G401.6 (cell line): ENCODE measurements around the gene ST6GALNAC6.

ENCODE experiments used
- FAIRE-seq: peaks from 2 replicates; lab custom pipeline; 2012; peaks lifted over from hg19 to GRCh38; lab: Jason Lieb, UNC

ST6GALNAC6 gene

DNA sequence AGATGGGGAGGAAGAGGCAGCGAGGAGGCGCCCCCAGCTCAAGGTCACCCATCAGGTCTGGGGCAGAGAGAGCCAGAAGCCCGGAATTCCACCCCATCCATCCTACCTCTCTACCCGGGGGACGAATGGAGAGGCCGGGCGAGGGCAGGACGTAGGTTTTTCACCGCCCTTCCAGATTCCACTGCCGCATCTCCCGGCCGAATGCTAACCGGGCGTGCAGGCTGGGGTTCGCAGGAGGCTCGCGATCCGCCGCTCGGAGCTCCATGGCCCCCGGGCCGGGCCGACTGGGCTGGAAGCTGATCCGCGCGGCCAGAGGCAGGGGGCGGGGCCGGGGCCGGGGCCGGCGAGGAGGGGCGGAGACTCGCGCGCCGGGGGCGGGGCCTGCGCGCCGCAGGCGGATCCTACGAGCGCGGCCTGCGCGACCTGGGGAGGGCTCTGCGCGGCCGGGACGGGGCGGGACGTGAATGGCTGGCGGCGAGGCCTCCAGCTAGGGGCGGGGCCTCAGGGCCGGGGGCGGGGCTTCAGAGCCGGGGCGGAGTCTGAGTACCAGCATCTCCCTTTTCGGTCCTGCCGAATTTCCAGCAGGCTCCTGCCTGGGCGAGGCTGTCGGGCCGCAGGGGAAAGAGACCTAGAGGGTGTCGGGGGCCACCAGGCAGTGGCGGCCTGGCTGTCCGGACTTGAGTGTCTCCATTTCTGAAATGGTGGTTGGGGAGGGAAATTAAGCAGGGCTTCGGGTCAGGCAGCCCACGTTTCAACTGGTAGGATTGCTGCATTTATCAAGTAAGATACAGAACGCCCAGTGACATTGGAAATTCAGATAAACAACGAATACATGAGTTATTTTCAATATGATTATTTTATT is 17.5 kb upstream of the ST6GALNAC6 start, which contains the start of gene ST6GALNAC4:
Gene ST6GALNAC4 (minus strand): TSS at position 322 of the 862 bp plus-strand sequence. CDS start 622 bp downstream, outside the sequence.
- FAIRE-seq = no peak

- FAIRE-seq = no peak
These were observed 16.7 kb upstream of the ST6GALNAC6 start for GRCh38 chr9:127915801-127916719.

DNA sequence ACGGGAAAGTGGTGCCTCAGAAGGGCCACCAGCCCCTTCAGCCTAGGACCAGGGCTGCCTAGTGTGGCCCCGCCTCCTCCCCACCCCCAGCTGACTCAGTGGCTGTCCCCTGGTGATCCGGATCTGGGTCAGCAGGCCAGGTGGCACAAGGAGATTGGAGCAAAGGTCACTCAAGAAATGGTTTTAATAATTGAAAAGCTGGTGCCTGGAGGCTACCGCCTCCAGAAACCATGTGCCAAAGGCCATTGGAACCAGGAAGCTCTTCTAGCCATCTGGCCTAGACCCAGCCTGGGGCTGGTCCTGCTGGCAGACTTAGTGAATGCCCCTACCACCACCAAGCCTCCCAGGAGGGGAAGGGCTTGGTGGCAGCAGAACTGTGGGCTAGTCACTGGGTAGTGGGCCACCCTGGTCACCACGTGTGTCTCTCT is 15.9 kb upstream of the ST6GALNAC6 start:
- no peak for FAIRE-seq

- FAIRE-seq = no peak
These were observed 14.3 kb upstream of the ST6GALNAC6 start for GRCh38 chr9:127913682-127914081.

DNA sequence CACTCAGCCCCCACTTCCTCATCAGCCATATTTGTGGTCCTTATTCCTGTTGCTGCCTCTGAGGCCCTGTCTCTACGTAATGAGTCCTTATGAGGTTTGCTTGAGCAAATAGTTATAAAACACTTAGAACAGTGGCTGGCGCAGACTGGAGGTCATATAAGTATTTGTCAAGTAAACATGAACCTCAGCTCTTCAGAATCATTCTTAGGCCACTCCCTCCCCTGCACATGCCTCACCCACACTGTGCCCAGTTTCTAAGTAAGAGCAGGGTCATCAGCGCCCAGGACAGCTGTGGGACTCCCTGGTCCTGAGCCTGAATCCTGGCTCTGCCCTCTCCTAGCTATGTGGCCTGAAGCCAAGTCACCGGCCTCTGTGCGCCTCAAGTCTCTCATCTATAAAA is 13.5 kb upstream of the ST6GALNAC6 start:
- no peak for FAIRE-seq

DNA sequence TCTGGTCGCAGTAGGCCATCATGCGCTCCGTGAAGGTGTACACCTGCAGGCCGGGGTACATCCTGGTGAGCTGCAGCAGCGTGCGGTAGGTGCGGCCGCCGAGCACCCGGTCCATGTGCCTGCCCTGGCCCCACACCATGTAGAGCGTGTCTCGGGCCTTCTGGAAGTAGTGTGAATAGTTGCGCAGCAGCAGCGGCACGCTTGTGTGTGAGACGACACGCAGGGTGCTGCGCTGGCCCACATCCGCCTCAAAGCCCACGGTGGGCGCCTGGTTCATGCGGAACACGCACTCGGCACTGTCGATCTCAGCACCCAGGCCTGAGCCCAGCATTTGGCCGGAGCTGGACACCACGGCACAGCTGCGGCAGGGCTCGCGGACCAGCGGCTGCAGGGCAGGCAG is 12.9 kb upstream of the ST6GALNAC6 start:
- FAIRE-seq = no peak

GRCh38 chr9:127910613-127911205 is 11.3 kb upstream of the ST6GALNAC6 start:
- FAIRE-seq = no peak

DNA sequence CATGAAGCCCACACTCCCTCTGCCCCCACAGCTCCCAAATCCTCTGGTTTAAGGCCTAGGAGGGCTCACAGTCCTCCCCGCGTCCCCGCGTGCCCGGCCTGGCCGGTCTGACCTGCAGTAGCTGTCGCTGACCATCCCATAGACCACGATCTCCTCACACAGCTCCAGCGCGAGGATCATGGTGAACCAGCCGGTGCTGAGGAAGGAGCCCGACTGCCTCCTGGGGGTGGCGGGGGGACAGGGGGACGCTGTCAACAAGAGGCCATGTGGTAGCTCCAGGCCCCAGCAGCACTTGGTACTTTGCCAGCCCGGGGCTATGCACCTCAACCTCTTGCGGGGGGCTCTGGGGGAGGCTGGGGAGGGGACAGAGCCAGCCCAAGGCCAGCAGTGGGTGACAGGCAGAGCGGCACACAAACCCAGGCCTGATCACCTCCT is 10.5 kb upstream of the ST6GALNAC6 start:
- no peak for FAIRE-seq

DNA sequence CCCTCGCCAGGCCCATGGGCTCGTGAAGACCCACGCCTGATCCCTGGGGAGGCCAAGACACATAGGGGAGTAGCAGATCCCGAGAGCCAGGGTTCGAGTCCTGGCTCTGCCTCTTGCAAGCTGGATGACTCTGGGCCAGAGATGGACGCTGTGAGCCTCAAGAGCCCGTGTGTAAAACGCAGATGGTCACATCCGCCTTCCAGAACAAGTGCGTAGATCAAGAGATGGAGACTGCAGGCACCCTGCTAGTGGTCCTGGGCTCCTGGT is 9.2 kb upstream of the ST6GALNAC6 start:
- no peak for FAIRE-seq

GRCh38 chr9:127907867-127908659 is 8.7 kb upstream of the ST6GALNAC6 start:
- FAIRE-seq = no peak

DNA sequence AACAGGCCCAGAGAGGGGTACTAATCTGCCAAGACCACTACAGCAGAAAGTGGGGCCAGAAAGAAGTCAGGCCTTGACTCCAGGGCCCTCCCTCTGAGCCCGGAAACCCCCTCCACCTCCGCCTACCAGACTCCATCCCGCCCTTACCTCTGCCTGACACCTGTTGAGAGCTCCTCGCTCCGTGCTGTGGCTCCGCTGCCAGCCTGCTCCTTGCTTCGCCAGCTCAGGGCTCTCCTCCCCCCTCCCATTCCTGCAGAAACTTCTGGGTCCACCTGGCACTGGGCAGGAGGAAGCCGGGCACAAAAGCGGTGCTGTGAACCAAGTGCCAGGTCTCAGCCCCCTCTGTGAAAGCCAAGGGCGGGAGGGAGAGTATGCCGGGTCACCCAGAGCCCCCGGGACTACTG is 6.4 kb upstream of the ST6GALNAC6 start:
- FAIRE-seq = no peak

DNA sequence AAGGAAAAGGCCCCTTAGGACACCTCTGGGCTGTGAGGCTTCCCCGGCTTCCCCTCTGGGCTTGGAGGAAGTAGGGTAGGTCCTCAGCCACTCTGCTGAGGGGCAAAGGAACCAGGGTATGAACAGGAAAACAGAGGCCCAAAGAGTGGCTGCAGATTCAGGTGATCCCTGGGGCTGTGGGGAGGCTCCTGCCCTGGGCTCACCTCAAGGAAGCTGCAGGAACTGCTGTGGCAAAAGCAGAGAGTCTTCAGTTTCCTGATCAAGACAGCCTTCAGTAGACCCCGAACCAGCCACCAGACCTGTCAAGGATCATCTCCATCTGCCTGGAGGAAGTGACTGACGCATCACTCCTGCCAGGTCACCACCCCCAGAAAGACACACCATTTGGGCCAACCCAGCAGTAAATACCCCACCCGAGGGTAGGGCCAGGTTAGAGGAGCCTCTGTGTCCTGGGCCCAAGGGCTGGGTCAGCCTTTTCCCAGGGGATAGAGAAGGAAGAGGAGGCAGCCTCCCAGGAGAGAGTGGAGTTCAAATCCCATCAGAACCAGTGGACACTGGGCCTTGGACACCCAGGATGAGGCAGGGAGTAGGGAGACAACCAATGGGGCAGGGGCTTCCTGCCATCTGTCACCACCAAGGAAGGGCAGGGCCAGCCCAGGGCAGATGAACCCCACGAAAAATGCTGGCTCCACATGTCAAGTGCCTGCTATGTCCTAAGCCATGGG is 5.8 kb upstream of the ST6GALNAC6 start:
- no peak for FAIRE-seq

- no peak for FAIRE-seq
These were observed 5.2 kb upstream of the ST6GALNAC6 start for GRCh38 chr9:127904561-127905003.

GRCh38 chr9:127903557-127904475 is 4.4 kb upstream of the ST6GALNAC6 start:
- FAIRE-seq = no peak

GRCh38 chr9:127898433-127899127 is 823 bp downstream of the ST6GALNAC6 start:
- no peak for FAIRE-seq

- no peak for FAIRE-seq
These were observed 2.2 kb downstream of the ST6GALNAC6 start for GRCh38 chr9:127897193-127897692.

DNA sequence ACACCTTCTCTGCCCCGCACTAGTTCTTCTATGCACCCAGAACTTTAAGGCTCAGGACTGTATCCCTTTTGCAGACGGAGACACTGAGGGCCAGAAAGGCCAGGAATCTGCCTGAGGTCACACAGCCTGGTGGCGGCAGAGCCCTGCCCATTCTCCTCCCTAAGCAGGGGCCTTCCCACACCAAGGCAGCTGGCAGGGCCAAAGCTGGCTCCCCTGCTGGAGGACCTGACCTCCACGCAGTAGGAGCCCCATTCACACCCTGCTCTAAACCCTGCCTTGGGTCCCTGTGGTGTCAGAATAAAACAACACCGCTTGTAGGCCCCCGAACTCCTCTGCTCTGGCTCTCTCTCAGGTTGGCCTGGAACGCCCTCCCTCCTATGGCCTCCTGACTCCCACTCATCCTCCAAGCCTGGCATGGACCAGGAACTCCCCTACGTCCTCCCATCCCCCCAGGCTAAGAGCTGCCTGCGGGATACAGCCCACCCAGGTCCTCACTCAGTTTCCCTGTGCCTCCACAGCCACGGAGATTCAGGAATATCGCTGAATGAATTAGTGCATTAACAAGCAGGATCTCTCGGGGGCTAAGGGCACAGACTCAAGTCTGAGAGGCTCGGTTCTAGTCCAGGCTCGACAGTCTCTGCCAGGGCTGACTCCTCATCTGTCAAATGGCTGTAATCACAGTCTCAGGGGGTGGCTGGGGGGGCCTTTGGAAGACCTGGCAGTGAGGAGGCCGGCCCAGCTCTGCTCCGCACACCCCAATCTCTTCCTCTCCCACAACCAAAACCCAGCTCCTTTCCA is 2.8 kb downstream of the ST6GALNAC6 start:
- FAIRE-seq = no peak

DNA sequence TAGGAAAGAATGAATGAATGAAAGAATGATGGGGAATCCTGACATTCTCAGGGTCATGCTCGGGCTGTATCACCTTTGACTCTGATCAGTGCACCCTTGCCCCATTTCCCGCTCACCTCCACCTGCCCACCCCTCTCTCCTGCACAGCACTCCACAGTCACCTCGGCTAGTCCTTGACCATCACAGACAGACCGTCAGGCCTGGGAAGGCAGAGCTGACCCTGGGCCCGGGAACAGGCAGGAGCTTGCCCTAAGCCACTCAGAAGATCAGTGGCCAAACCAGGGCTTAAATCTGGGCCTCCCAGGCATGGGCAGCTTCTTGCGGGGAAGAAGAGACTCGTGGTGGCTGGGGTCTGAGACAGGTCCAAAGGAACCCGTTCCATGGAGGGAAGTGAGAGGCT is 3.6 kb downstream of the ST6GALNAC6 start:
- no peak for FAIRE-seq
